Measurements from ENCODE around the gene LRTM1. TPM values are rescaled to one million over a fixed set of nuclear protein-coding genes. Genes with fewer than 3 reads are reported as not detected.

The LRTM1 gene
- total and polyA plus RNA-seq, 2 donors (not counting 3 experiments of a cell fraction or from before 2014, with no cell fraction given), result not detected

GRCh38 chr3:54917862-54918261 lies 10.0 kb downstream of the LRTM1 start:
- Histone ChIP-seq H3K27ac (ENCODE audit: insufficient read depth, low read depth, low read length) (no peak overlapping the region), H3K27me3 (ENCODE audit: control insufficient read depth in 2 of 2, insufficient read depth in 2 of 2, low read length in 2 of 2) (no peaks in the 10 kb centered on the region), H3K4me1 (ENCODE audit: control insufficient read depth, extremely low read depth, insufficient read depth, low read length) (no peaks in the 10 kb centered on the region), H2AFZ (ENCODE audit: low read depth, low read length) (no peak overlapping the region), H3K9me3 (replicated peaks; ENCODE audit: control insufficient read depth, insufficient read depth, low read length) (peaks cover 5% of the 10 kb centered on the region), H3K79me2 (ENCODE audit: control insufficient read depth, insufficient read depth, low read length) (no peaks in the 10 kb centered on the region), H3K36me3 (ENCODE audit: control insufficient read depth in 2 of 2, extremely low read depth in 1 of 2, insufficient read depth in 2 of 2, low read length in 2 of 2) (no peaks in the 10 kb centered on the region), H3K4me3 (replicated peaks in 1 of 3; ENCODE audit: insufficient read depth in 1 of 3, low read depth in 1 of 3, low read length in 3 of 3) (no peak overlapping the region), H4K20me1 (replicated peaks; ENCODE audit: control insufficient read depth, extremely low read depth, insufficient read depth, low read length) (no peaks in the 10 kb centered on the region), H3K9ac (replicated peaks; ENCODE audit: extremely low read depth, insufficient read depth, low read length) (no peak overlapping the region), H3K9me1 (replicated peaks; ENCODE audit: control insufficient read depth, extremely low read depth, insufficient read depth, low read length) (no peaks in the 10 kb centered on the region), H3K4me2 (ENCODE audit: insufficient read depth, low read length) (no peak overlapping the region)
- BruUV-seq (replicated peaks), result no TSS peak
- TF ChIP-seq JUN (IDR thresholded peaks at IDR 0.05; ENCODE audit: borderline replicate concordance, insufficient read depth, insufficient read length, low read depth), result no peak
- TF ChIP-seq POLR2AphosphoS5 (IDR thresholded peaks at IDR 0.05; ENCODE audit: insufficient read depth, low read depth, low read length), result no peak
- TF ChIP-seq FOS (IDR thresholded peaks at IDR 0.05; ENCODE audit: borderline replicate concordance, insufficient read depth, low read length), result no peak
- no peak for TF ChIP-seq POLR2A (IDR thresholded peaks at IDR 0.05; ENCODE audit: low read depth, low read length)
- no peak for TF ChIP-seq GATA2 (IDR thresholded peaks at IDR 0.05; ENCODE audit: insufficient read depth, insufficient read length, low read depth, low read length)
- intact Hi-C loops (cut with micrococcal nuclease), result no loop called here
- ChIA-PET POLR2A (no interaction called here), CTCF (interaction anchor here (0.7 kb wide), 1 partner anchor 84 kb away, joined by 3 read pairs; no protein-coding TSS in a partner anchor)
- DNase-seq (ENCODE audit: low read depth, low spot score), result no peak
- dilution Hi-C loops (cut with MboI; ENCODE audit: extremely low pct_ligation_motif_present, low sequenced_read_pairs), result no loop called here
- no peak for FAIRE-seq

- H3K79me2 ChIP-seq (ENCODE audit: control insufficient read depth, insufficient read depth, low read length), result no peaks in the 10 kb centered on the region
- CTCF ChIA-PET, result no interaction called here
- no peaks in the 10 kb centered on the region for H3K36me3 ChIP-seq (ENCODE audit: control insufficient read depth in 2 of 2, extremely low read depth in 1 of 2, insufficient read depth in 2 of 2, low read length in 2 of 2)
- H2AFZ ChIP-seq (ENCODE audit: low read depth, low read length), result no peak overlapping the region
- intact Hi-C loops (cut with micrococcal nuclease) (no loop called here), dilution Hi-C loops (cut with MboI; ENCODE audit: extremely low pct_ligation_motif_present, low sequenced_read_pairs) (no loop called here)
- DNase-seq (ENCODE audit: low read depth, low spot score) (no peak), FAIRE-seq (no peak)
- no peak overlapping the region for H3K9ac ChIP-seq (replicated peaks; ENCODE audit: extremely low read depth, insufficient read depth, low read length)
- BruUV-seq (replicated peaks), result no TSS peak
- POLR2A ChIA-PET, result no interaction called here
- H3K27me3 ChIP-seq (ENCODE audit: control insufficient read depth in 2 of 2, insufficient read depth in 2 of 2, low read length in 2 of 2), result no peaks in the 10 kb centered on the region
- no peaks in the 10 kb centered on the region for H3K4me1 ChIP-seq (ENCODE audit: control insufficient read depth, extremely low read depth, insufficient read depth, low read length)
- H3K4me2 ChIP-seq (ENCODE audit: insufficient read depth, low read length), result no peak overlapping the region
- H3K9me3 ChIP-seq (replicated peaks; ENCODE audit: control insufficient read depth, insufficient read depth, low read length), result peaks cover 5% of the 10 kb centered on the region
- TF ChIP-seq POLR2A (IDR thresholded peaks at IDR 0.05; ENCODE audit: low read depth, low read length) (no peak), FOS (IDR thresholded peaks at IDR 0.05; ENCODE audit: borderline replicate concordance, insufficient read depth, low read length) (no peak), JUN (IDR thresholded peaks at IDR 0.05; ENCODE audit: borderline replicate concordance, insufficient read depth, insufficient read length, low read depth) (no peak), MYC (IDR thresholded peaks at IDR 0.05; ENCODE audit: low read depth, low read length) (no peak), CTCF (IDR thresholded peaks at IDR 0.05; ENCODE audit: extremely low read depth in 1 of 2, insufficient read depth in 1 of 2, low read depth in 1 of 2, low read length in 2 of 2) (no peak), POLR2AphosphoS5 (IDR thresholded peaks at IDR 0.05; ENCODE audit: insufficient read depth, low read depth, low read length) (no peak)
- H3K27ac ChIP-seq (ENCODE audit: insufficient read depth, low read depth, low read length), result no peak overlapping the region
- no peak overlapping the region for H3K4me3 ChIP-seq (replicated peaks in 1 of 3; ENCODE audit: insufficient read depth in 1 of 3, low read depth in 1 of 3, low read length in 3 of 3)
- H3K9me1 ChIP-seq (replicated peaks; ENCODE audit: control insufficient read depth, extremely low read depth, insufficient read depth, low read length), result no peaks in the 10 kb centered on the region
- H4K20me1 ChIP-seq (replicated peaks; ENCODE audit: control insufficient read depth, extremely low read depth, insufficient read depth, low read length), result no peaks in the 10 kb centered on the region
Observed at GRCh38 chr3:54917174-54917573, 10.7 kb downstream of the LRTM1 start.
